CD4-positive, alpha-beta T cell treated with Interleukin-4 for 1 hour (primary cell): ENCODE measurements around the gene CCDC88C.
"Not testable (repeated sequence)": the region's sequence is repeated elsewhere in the genome, so short reads cannot be mapped to it uniquely, and the experiment has no call there.

Experiments used
- DNase-seq, 2 donors: peaks; one replicate each; pipeline ENCODE4 v3.0.0-alpha.2; 2020 to 2022

CCDC88C gene

GRCh38 chr14:91415794-91416743 is 1.6 kb downstream of the CCDC88C start:
- DNase-seq, result peak; percentile 70 to 86

- peak in 1 of 2 donors; percentile 9 for DNase-seq
Observed at GRCh38 chr14:91414475-91414833, 3.2 kb downstream of the CCDC88C start.

GRCh38 chr14:91413547-91414474 is 3.8 kb downstream of the CCDC88C start:
- peak; percentile 67 to 78 for DNase-seq

GRCh38 chr14:91412939-91413338 is 4.7 kb downstream of the CCDC88C start:
- DNase-seq, result peak in 1 of 2 donors; percentile 9

GRCh38 chr14:91410771-91411536 is 6.7 kb downstream of the CCDC88C start:
- DNase-seq, result peak in 1 of 2 donors; percentile 54

GRCh38 chr14:91409928-91410718 is 7.5 kb downstream of the CCDC88C start:
- peak in 1 of 2 donors; percentile 82 for DNase-seq

- not testable (repeated sequence) for DNase-seq
Observed at GRCh38 chr14:91409240-91409639, 8.4 kb downstream of the CCDC88C start.

GRCh38 chr14:91406982-91407381 is 10.6 kb downstream of the CCDC88C start:
- no peak for DNase-seq

GRCh38 chr14:91406451-91406850 is 11.2 kb downstream of the CCDC88C start:
- DNase-seq, result no peak

- no peak for DNase-seq
Observed at GRCh38 chr14:91405724-91406435, 11.7 kb downstream of the CCDC88C start.

- DNase-seq, result peak; percentile 57 to 72
Observed at GRCh38 chr14:91405241-91405721, 12.3 kb downstream of the CCDC88C start.

GRCh38 chr14:91402771-91403600 is 14.6 kb downstream of the CCDC88C start:
- no peak for DNase-seq

- peak in 1 of 2 donors; percentile 50 for DNase-seq
Observed at GRCh38 chr14:91402348-91402747, 15.3 kb downstream of the CCDC88C start.

GRCh38 chr14:91401751-91402150 is 15.9 kb downstream of the CCDC88C start:
- DNase-seq, result no peak

- DNase-seq, result no peak
Observed at GRCh38 chr14:91400696-91401095, 16.9 kb downstream of the CCDC88C start.

- peak; percentile 40 to 53 for DNase-seq
Observed at GRCh38 chr14:91399868-91400640, 17.6 kb downstream of the CCDC88C start.

GRCh38 chr14:91398707-91399106 is 18.9 kb downstream of the CCDC88C start:
- DNase-seq, result no peak

- DNase-seq, result no peak
Observed at GRCh38 chr14:91397965-91398591, 19.5 kb downstream of the CCDC88C start.
